HAP-1 (cell line): ENCODE results near the gene ZNF821.

Experiments used
- DNase-seq, 2 experiments: peaks; one replicate each; pipeline ENCODE4 v3.0.0-alpha.2; 2016 to 2020; ENCODE audit warnings: low spot score in 2 of 2
- H3K27me3 ChIP-seq: fragments of 250-450 bp; sonication (Bioruptor Pico); 2 replicates; pipeline ENCODE4 v1.5.1; 2020; ENCODE audit warnings: low read depth, mild to moderate bottlenecking, moderate library complexity
- H3K36me3 ChIP-seq: fragments of 250-450 bp; sonication (Bioruptor Pico); replicated peaks from 2 replicates; pipeline ENCODE4 v1.5.1; 2020; ENCODE audit warnings: mild to moderate bottlenecking
- H3K4me1 ChIP-seq: fragments of 250-450 bp; sonication (Bioruptor Pico); 2 replicates; pipeline ENCODE4 v1.5.1; 2020; ENCODE audit warnings: mild to moderate bottlenecking
- H3K4me3 ChIP-seq: fragments of 250-450 bp; sonication (Bioruptor Pico); 2 replicates; pipeline ENCODE4 v1.5.1; 2020; ENCODE audit warnings: mild to moderate bottlenecking, moderate library complexity
- H3K9me3 ChIP-seq: fragments of 250-450 bp; sonication (Bioruptor Pico); 2 replicates; pipeline ENCODE4 v1.5.1; 2020; ENCODE audit warnings: mild to moderate bottlenecking, moderate library complexity
- in situ Hi-C: fragments of 300-500 bp; cut with MboI; formaldehyde crosslinking; loops from 3 replicates; pipeline ENCODE4 v1.14.3; 2020; ENCODE audit warnings: low sequenced_read_pairs, inconsistent platforms, mixed read lengths

The ZNF821 gene

DNA sequence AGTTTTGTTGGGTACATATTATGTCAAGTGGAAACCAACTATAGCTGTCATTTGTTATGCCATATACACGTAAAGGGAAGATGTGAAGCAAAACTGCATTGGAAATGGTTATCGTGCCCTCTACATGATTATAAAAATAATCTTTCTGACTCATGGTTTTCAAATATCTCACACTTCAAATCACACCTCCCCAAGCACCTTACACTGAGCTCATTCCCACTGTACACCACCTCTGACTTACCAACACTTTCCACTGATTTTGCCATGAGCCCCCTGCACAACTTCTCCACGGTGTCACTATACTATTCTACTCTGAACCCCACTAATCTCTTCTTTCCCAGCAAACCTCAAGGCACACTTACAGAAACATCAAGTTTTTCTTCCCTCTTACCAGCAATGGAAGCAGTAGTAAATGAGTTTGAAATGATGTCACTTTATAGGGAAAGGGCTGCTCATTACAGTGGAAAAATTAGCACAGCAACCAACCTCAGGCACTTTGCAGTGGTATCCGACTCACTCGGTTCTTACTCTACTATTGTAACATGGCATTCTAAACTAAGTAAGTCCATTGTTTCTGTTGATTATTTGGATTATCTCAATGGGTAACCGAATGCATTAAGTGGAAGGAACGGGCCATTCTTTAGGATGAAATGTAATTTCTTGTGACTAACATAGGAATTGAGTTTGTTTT lies 18.7 kb downstream of the ZNF821 start:
- Histone ChIP-seq H3K4me1 (no peaks in the 10 kb centered on the region), H3K4me3 (no peak overlapping the region), H3K27me3 (no peaks in the 10 kb centered on the region), H3K36me3 (peaks cover 51% of the 10 kb centered on the region), H3K9me3 (no peaks in the 10 kb centered on the region)
- in situ Hi-C loops = no loop called here
- DNase-seq = no peak

DNA sequence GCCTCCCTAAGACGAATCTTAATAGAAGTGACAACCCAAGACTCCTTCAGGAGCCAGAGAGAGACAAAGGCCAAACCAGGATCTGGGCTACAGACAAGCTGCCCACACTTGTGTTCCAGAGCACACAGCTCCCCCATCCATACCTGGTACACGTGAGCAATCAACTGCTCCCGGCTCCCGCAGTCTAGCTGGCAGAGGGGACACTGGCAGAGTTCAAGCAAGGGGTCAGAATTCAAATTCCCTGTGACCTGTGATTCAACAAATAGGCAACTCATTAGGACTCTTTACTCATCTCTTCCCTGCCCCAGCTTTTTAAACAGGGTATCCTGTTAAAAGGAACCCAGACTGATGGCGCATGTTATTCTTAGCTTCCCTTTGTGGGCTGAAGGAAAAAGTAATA lies 20.0 kb downstream of the ZNF821 start:
- in situ Hi-C loops = no loop called here
- Histone ChIP-seq H3K27me3 (no peaks in the 10 kb centered on the region), H3K4me3 (no peak overlapping the region), H3K36me3 (peaks cover 56% of the 10 kb centered on the region), H3K9me3 (no peaks in the 10 kb centered on the region), H3K4me1 (no peaks in the 10 kb centered on the region)
- DNase-seq = no peak

DNA sequence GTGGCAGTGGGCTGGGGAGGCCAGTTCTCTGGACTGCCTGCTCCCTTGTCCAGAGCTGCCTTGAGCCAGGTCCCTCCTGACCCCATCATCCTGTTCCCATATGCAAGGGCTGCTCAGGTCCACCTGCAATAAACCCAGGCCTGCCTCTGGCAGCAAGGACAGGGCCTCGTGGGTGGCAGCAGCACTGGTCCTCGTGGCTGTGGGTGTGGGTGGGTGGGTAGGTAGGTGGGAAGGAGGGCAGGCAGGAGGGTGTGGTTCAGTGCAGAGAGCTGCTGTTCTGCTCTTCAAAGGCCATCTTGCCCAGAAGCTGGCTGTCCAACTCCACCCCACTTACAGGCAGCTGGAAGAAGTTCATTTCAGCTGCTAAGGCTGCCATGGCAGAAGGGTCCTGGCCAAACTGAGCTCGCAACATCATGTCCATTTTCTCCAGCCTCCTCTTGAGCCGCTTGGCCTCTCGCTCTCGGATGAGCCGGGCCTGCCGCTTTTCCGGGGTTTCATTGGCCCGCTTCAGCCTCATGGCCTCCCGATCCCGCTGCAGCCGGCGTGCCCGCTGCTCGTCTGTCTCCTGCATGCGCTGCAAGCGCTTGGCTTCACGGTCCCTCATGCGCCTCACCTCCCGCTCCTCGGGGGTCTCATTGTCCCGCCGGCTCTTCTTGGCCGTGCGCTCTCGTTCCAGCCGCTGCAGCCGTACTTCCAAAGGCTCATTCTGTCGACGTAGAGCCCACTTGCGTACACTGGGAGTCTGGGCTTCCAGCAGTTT lies 24.0 kb downstream of the ZNF821 start:
- H3K36me3 ChIP-seq = peaks cover 42% of the 10 kb centered on the region
- H3K27me3 ChIP-seq = no peaks in the 10 kb centered on the region
- no peak for DNase-seq
- in situ Hi-C loops = no loop called here
- H3K9me3 ChIP-seq = no peaks in the 10 kb centered on the region
- H3K4me3 ChIP-seq = no peak overlapping the region
- H3K4me1 ChIP-seq = no peaks in the 10 kb centered on the region

DNA sequence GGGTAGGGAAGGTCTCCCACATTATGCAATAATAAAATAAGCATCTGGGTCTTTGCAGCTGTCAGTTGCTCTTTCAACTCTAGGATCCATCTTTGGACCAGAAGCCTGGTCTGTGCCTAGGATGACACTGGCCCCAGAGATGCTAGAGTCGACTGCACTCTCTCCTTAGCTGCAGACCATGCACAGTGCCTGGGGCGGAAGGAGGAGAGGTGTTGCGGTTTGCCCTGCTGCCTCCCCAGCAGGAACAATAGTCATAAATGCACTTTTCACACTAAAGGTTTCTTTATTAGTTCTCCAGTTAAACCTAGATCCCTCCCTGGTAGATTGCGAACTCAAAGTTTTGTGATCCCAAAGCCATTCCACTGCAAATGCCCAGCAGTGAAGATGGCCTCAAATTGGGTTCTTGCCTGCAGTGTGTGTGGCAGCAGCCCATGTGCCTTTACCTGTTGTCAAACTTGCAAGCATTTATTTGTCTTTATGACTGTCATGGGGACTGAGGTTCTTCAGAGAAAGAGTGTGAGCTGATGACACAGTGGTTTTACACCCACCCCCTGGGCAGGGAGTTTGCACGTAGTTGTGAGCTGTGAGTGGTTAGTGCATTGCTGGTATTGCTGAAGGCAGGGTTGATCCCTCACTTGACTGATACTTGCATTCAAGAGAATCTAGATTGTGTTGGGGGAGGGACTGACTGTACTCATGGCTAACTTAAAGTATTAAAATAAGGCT lies 27.9 kb downstream of the ZNF821 start:
- DNase-seq = no peak
- in situ Hi-C loops = no loop called here
- H3K4me1 ChIP-seq = no peaks in the 10 kb centered on the region
- H3K4me3 ChIP-seq = no peak overlapping the region
- H3K36me3 ChIP-seq = peaks cover 24% of the 10 kb centered on the region
- no peaks in the 10 kb centered on the region for H3K9me3 ChIP-seq
- H3K27me3 ChIP-seq = no peaks in the 10 kb centered on the region

DNA sequence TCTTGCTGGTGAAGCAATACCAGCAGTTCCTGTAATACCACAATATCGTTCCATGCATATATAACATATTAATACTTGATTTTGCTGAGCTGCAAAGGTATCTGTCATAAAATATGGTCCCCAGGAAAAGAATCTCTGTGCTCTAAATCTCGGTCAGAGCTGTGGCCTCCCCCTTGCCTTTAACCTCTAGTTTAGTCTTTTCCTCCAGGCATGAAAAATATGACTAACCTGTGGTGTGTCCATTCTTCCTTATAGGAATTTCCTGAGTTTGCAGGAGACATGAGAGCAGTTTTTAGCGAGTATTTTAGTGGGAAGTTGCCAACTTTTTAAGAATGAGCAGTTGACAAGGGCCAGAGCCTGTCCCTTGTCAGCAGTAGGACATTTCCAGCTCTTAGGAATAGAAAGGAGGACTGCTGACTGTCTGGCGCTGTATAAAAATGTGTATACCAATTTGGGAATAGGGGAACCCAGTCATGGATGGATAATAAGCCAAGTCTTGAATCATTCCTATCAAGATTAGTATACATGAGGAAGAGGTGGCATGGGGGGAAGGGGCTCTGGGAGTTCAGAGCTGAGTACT lies 29.5 kb downstream of the ZNF821 start:
- no peak for DNase-seq
- H3K4me1 ChIP-seq = no peaks in the 10 kb centered on the region
- H3K9me3 ChIP-seq = no peaks in the 10 kb centered on the region
- in situ Hi-C loops = no loop called here
- H3K36me3 ChIP-seq = peaks cover 37% of the 10 kb centered on the region
- H3K27me3 ChIP-seq = no peaks in the 10 kb centered on the region
- H3K4me3 ChIP-seq = no peak overlapping the region

DNA sequence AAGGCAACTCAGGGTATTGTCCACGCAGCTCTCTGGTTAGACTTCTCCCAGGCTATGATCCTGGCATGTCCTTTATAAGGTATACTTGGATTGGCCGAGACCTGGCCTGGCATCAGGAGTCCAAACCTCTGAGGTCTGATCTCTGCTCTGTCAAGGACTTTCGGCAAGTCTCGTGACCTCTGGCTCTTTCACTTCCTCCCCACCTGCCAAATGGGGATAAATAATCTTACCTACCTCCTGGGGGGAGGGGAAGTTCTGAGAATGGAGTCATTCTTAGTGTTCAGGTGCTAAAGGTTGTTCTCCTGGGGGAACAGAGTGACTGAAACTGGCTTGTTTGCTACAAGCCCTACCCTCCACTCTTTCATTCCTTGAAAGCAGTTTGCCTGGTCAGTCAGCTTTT lies 30.6 kb downstream of the ZNF821 start:
- Histone ChIP-seq H3K36me3 (peaks cover 38% of the 10 kb centered on the region), H3K4me3 (no peak overlapping the region), H3K27me3 (no peaks in the 10 kb centered on the region), H3K9me3 (no peaks in the 10 kb centered on the region), H3K4me1 (no peaks in the 10 kb centered on the region)
- no peak for DNase-seq
- in situ Hi-C loops = no loop called here

DNA sequence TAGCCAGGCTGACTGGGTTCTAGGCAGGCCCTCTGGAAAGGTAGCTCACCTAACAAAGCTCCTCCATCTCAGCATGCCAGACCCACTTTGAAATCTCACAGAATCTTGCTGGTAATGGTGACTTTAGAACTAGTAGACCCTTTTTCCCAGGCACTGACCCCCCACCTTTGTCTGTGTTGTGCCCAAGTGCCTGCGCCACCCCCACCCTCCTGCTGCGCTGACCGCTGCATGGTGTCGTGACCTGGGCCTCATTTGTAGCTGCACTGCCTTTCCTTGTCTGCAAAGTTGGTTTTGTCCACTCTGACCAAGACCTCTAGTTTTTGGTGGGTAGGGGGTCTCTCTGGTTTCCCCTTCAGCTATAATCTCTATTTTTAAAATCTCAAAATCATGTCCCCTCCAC lies 31.4 kb downstream of the ZNF821 start:
- H3K36me3 ChIP-seq = peaks cover 42% of the 10 kb centered on the region
- in situ Hi-C loops = no loop called here
- no peak overlapping the region for H3K4me3 ChIP-seq
- DNase-seq = no peak
- H3K4me1 ChIP-seq = no peaks in the 10 kb centered on the region
- H3K9me3 ChIP-seq = no peaks in the 10 kb centered on the region
- no peaks in the 10 kb centered on the region for H3K27me3 ChIP-seq

DNA sequence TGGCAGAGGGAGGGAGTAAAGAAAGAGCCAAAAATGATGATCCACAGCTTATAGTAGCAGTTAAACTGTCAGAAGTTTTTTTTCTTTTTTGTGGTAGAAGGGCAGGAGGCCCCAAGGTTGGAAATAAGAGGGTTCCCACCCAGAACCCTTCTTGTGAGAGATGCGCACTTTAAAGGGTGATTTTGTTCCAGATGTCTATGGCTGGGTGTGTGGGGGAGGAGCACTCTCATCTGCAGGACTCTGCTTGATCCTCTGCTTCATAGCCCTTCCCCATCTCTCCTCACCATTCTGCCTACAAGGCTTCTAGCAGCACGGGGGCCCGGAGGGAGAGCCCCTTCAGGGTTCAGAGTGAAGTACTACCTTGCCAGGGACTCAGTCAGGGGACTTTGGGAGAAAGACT lies 31.8 kb downstream of the ZNF821 start:
- Histone ChIP-seq H3K4me3 (no peak overlapping the region), H3K27me3 (no peaks in the 10 kb centered on the region), H3K4me1 (peaks cover 3% of the 10 kb centered on the region), H3K36me3 (peaks cover 40% of the 10 kb centered on the region), H3K9me3 (no peaks in the 10 kb centered on the region)
- in situ Hi-C loops = no loop called here
- no peak for DNase-seq

DNA sequence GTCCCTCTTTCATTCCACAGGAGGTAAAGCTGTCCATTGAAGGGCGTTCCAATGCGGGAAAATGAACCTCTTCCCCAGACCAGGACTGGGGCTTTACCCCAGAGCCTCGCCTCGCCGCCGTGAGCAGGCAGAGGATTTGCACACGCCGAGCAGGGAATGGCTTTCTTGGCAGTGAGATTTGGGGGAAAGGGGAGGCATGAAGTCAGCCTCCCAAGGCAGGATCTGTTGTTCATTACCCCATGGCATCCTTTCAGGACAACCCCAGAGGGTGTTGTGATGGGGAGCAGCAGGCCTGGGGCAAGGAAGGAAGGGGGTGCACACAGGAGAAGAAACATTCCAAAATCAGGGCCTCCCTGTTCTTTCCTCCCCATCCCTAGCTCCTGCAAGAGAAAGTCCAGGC lies 32.2 kb downstream of the ZNF821 start:
- Histone ChIP-seq H3K4me1 (peaks cover 7% of the 10 kb centered on the region), H3K27me3 (no peaks in the 10 kb centered on the region), H3K36me3 (peaks cover 40% of the 10 kb centered on the region), H3K9me3 (no peaks in the 10 kb centered on the region), H3K4me3 (no peak overlapping the region)
- in situ Hi-C loops = no loop called here
- DNase-seq = no peak

DNA sequence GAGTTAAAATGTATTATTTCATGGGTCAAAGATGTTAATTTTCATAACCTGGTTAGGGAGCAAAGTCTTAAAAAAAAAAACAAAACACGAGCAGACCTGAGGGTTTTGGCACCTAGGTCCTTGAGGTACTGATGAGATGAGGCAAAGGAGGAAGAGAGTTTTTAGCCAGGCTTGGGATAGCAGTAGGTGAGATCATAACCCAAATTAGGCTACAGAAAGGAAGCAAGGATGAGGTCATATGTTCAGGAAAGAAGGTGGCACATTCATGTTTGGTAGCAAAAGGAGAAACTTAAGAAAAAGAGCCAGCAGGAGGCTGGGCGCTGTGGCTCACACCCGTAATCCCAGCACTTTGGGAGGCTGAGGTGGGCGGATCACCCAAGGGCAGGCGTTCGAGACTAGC lies 35.4 kb downstream of the ZNF821 start:
- H3K4me3 ChIP-seq = no peak overlapping the region
- H3K4me1 ChIP-seq = peaks cover 7% of the 10 kb centered on the region
- peaks cover 44% of the 10 kb centered on the region for H3K36me3 ChIP-seq
- in situ Hi-C loops = no loop called here
- no peak for DNase-seq
- H3K9me3 ChIP-seq = no peaks in the 10 kb centered on the region
- H3K27me3 ChIP-seq = no peaks in the 10 kb centered on the region

DNA sequence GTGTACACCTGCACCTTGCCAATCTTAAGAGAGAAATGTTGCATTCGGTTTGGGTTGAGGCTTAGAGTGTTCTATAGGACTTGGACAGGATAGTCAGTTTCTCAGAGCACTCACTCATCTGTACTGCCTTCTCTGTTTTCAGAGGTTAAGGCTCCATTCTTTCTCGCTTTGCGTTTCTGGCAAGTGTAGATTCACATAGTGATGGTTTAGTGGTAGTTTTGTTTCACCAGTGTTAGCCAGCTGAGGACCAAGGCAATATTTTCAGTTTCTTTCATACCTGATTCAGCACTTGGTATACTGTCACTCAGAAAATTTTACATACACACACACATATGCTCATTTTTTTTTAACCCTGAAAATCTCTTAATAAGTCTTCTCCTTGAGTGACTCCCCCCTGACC lies 36.9 kb downstream of the ZNF821 start:
- no peak for DNase-seq
- Histone ChIP-seq H3K27me3 (no peaks in the 10 kb centered on the region), H3K4me3 (peak overlapping the region; percentile 99), H3K4me1 (peaks cover 7% of the 10 kb centered on the region), H3K36me3 (peaks cover 44% of the 10 kb centered on the region), H3K9me3 (no peaks in the 10 kb centered on the region)
- in situ Hi-C loops = no loop called here

DNA sequence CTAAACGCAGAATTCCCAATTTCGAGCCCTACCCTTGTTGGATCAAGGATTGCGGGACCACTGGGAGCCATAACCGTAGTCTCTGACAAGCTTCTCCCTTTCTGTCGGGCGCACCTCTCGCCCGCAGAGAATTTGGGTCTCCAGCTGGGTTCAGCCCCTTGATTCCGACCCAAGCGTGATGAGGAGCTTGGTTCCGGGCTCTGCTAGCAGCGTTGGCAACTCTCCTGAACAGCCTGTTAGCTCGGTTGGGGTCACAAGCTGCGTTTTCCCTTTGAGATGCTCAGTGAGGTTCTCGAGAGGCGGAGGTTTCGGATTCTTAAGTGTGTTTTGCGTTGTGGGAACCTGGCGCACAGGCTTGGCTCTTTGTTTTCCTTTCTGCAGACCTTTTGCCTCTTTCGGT lies 37.6 kb downstream of the ZNF821 start:
- Histone ChIP-seq H3K27me3 (no peaks in the 10 kb centered on the region), H3K9me3 (no peaks in the 10 kb centered on the region), H3K4me3 (peak overlapping the region; percentile 99), H3K4me1 (peaks cover 7% of the 10 kb centered on the region), H3K36me3 (peaks cover 39% of the 10 kb centered on the region)
- DNase-seq = peak in 1 of 2 experiments; percentile 17
- in situ Hi-C loops = no loop called here

DNA sequence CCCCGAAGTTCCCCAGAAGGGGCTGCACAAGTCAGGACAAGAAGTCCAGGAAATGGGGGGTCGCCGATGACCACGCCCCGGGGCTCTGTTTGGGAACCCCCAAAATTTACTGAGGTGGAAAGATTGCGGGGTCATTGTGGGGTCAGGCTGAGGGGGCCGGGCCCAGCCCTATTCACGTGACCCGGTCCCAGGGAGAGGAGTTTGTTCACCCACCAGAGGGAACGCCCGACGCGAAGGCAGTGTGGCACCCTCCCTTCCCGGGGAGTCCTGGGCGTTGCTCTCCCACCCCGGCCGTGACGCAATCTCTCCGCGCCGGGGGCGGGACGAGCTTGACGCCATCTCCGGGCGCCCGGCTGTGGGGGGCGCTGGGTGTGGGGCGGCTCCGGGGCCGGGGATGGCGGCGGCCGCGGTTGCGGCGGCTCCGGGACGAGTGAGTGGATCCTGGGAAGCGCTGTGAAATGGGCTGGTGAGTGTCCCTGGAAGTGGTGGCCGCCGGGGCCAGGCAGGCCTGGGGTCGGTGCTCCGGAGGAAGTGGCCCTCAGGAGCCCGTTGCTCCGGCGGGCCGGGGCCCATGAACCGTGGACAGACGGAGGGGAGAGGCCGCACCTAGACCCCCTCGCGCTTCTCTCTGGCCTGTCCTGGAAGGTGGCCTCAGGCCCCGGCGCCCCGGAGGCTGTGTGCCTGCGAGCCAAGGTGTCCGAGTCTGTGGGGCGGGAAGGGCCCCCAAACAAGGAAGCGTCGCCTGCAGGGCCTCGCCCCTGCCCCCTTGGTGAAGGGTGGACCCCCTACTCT lies 38.1 kb downstream of the ZNF821 start, which contains the start of gene ATXN1L:
Gene ATXN1L (plus strand): TSS at position 338 of the 792 bp plus-strand sequence. CDS start 3,765 bp downstream, outside the sequence.
- Histone ChIP-seq H3K36me3 (peaks cover 33% of the 10 kb centered on the region), H3K27me3 (no peaks in the 10 kb centered on the region), H3K4me3 (peak within 1 kb of the TSS; percentile 99), H3K4me1 (peaks cover 7% of the 10 kb centered on the region), H3K9me3 (no peaks in the 10 kb centered on the region)
- peak; percentile 89 to 94 for DNase-seq
- in situ Hi-C loops = no loop called here
